Endometrial microvascular endothelial cells (primary cell): ENCODE measurements around the gene CEND1. TPM values are rescaled to one million over a fixed set of nuclear protein-coding genes. Genes with fewer than 3 reads are reported as not detected.

Experiments used
- in situ Hi-C: cut with HindIII; loops from 2 replicates; pipeline ENCODE4 v1.10.0; 2017; ENCODE audit warnings: low sequenced_read_pairs, low pct_unique_long_range_greater_than_20kb; ENCODE audit errors: inconsistent ontology term
- total RNA-seq: library from RNA; depleted of rRNA; stranded (reverse); fragments of >200 nt; gene quantifications from one replicate; pipeline ENCODE4 v1.2.3, GENCODE V29; 2015; ENCODE audit errors: inconsistent ontology term

CEND1 gene
- total RNA-seq, 1 donor from 2014 or later = 0.46 TPM

- in situ Hi-C loops = no loop called here
Measured at GRCh38 chr11:799641-800316, 9.9 kb upstream of the CEND1 start.

GRCh38 chr11:798093-798713 is 8.3 kb upstream of the CEND1 start, which contains the start of gene SLC25A22:
TSS of gene SLC25A22 (minus strand) at chr11:798281. CDS start at chr11:795006, 3,275 bp downstream.
- in situ Hi-C loops = no loop called here

DNA sequence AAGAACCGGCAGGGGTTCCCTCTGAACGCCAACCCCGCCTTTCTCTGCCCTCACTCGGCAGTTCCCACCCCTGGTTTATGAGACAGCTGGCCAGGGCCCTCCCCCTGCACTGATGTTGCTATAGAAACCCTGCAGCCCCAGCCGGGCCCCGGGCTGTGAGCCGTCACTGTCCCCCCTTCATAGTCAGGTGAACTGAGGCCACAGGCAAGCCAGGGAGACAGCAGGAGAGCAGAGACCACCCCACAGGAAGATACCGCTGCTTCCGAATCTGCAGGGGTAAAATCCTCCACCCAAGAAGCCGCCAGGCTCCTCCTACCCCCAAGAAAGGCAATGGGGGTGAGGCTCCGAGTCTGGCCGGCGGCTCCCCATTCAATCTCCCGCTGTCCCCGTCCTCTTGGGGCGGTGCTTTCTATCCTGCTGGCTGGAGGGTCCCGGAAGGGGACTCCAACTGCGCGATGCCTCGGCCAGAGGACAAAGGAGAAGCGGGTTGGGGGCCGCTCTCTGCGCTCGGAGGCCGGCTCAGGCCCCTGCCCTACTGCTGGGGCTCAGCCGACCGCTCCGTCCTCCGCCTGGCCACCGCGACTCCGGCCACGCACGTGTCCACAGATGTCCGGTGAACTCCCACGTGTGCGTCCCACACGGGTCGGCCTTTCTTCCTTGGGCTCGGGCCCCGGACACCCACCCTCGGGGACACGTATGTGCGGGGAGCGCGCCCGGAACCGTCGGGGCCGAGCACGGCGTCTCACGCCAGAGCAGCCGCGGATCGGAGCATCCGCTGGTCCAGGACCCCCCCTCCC is 7.6 kb upstream of the CEND1 start:
- in situ Hi-C loops = no loop called here

GRCh38 chr11:796565-797295 is 6.8 kb upstream of the CEND1 start:
- in situ Hi-C loops = no loop called here

GRCh38 chr11:795634-796564 is 6.0 kb upstream of the CEND1 start:
- in situ Hi-C loops = no loop called here

- in situ Hi-C loops = no loop called here
Measured at GRCh38 chr11:794766-795633, 5.1 kb upstream of the CEND1 start.

DNA sequence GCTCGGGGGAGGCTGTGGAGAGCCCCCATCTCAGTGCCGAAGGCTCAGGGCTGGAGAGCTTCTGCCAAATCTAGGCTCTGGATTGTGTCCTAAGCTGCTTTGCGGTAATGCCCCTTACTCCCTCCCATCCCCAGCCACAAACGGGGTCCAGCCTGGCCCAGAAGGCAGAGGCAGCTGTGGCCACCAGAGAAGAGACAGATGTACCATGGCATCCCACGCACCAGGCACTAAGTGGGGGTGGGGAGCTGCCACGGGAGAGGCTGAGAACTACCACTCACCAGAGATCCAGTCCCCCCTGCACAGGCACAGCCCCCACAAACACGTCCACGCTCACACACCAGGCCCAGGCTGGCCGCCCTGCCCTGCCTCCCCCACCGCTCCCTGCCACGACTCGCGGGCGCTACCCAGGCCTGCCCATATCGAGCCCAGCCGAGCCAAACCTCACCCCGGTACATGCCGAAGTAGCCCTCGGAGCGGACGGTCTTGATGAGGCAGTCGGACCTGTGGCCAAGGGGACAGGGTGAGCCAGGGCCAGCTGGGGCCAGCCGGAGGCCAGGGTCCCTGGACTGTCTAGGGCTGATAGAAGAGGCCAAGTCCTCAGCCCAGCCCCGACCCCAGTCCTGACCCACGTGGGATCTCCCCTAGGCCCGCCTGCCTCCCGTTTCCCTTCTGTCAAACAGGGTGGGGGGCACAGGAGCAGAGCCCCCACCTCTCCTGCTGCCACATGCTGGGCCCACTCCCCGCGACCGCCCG is 4.3 kb upstream of the CEND1 start:
- in situ Hi-C loops = no loop called here

GRCh38 chr11:793556-793955 is 3.7 kb upstream of the CEND1 start:
- in situ Hi-C loops = no loop called here

DNA sequence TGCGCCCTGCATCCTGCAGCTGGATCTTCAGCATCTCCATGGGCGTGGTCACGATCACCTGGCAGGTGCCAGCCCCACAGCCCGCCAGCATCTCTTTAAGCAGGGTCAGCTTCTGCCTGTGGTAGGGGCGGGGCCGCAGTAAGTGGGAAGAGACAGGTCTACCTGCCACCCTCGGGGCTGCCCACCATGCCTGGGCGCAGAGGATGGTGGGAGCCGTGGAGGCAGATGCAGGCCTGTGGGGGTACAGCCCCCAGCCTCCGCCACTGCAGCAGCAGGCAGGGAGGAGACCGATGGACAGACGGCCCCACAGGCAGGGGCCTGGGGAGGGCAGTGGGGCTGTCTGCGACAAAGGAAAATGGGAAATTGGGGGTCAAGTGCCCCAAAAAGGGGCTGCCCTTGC is 3.0 kb upstream of the CEND1 start:
- in situ Hi-C loops = no loop called here

GRCh38 chr11:792535-792821 is 2.6 kb upstream of the CEND1 start:
- in situ Hi-C loops = no loop called here

DNA sequence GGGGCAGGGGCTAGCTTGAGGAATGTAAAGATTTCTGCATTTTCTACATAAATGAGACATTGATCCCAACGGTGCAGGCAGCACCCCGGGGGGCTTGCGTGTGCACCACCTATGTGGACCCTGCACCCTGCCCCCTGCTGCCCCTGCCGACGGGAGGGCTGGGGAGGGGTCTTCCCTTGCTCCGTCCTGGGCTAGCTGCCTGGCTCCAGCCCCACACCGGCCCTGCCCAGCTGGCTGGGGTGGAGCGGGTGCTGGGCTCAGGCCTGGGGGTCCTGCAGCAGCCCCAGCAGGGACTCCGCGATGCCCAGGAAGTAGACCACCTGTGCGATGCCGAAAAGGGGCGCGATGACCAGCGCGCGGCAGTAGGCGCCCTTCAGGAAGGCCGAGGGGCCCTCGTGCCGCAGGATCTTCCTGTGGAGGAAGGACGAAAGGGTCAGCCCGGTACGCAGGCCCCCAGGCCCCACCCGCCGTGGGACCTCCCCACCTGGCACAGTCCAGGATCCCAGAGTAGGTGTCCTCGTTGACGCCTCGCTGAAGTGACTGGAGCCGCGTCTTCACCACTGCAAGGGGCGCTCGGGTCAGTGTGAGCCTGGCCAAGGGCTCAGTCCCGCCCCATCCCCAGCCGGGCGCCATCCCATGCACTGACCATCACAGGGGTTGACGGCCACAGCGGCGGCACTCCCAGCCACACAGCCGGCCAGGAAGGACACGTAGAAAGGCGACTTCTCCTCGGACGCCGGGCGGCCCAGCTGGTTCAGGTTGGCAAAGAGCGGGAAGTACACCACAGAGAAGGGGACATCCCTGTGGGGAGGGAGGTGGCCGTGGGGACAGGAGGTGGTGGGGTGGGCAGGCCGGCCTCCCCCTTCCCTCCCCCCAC is 2.0 kb upstream of the CEND1 start:
- in situ Hi-C loops = no loop called here

DNA sequence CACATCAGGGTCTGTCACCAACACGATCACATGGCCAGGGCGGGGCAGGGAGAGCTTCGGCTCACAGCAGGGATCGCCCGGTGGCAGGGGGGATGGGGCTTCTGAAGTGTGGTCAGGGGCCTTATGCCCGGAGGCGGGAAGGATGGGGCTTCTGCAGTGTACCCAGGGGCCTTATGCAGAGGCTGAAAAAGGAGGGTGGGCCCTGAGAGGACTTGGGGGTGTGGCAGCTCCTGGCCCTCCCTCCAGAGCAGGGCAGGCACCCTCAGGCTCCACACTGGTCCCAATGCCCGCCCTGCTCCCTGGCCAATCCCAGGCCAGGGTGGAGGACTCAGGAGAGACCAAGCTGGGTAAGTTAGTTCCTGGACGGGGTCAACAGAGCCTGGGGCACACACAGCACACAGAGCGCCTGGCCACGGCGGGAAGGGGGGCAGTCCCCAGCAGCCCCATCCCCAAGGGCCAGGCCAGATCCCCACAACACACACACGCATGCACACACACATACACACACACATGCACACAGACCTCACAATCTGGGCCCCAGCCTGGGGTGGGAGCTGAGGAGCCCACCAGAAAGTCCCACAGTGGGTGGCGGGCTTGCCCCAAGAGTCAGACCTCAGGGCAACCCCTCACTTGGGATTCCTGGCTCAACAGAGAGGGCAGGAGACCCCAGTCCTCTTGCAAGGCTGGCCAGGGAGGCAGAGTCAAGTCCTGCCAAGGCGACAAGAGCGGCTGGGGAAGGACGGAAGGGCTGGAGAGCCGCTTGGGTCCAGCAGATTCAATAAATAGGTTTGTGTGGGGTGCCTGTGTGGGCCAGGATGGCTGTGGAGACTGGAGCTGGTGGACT is 1.1 kb upstream of the CEND1 start:
- in situ Hi-C loops = no loop called here

DNA sequence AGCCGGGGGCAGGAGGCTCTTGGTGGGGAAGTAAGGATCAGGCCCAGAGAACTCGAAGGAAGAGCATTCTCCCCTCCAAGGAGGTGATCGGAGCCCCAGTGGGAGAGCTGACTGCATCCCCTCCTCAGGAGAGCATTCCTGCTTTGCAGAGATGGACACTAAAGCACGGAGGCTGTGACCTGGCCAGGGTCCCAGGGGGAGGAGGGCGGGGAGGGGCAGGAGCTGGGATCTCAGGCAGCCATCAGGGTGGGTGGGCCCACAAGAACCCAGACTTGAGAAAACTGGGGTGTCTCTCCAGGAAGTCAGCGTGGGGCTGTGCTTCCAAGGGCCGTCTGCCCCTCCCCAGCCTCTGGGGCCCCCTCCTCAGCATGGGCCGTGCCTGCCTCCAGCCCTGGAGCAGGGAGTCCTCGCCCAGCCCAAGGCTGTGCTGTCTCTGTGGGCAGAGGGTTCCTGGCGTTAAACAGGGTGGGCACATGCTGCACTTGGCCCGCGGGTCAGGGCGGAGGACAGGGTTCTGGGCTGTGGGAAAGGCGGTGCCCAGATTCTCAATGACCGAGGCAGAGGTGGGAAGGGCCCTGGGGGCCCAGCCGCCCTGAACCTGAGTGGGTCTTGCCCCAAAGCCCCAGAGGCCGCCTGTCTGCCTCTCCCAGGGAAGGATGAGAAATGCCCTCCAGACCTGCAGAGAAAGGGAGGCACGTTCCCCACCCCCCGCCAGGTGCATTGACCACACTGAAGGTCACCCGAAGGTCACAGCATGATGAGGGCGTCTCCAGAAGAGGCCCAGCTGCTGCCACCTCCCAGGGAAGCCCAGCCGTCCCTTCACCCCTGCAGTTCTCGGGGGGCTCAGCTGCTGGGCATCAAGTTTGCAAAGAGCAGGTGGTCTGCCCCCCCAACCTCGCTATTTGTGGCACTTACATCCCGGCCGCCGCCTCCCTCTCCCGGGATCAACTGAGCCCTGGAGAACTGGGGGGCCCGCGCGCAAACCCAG is 643 bp downstream of the CEND1 start:
- in situ Hi-C loops = no loop called here

GRCh38 chr11:788009-788640 is 1.8 kb downstream of the CEND1 start:
- in situ Hi-C loops = no loop called here
